Neuronal stem cell (in vitro differentiated cells): ENCODE measurements around the gene RHOBTB3.

Source experiments
- DNase-seq: peaks from one replicate; pipeline ENCODE4 v3.0.0-alpha.2; 2013; ENCODE audit warnings: low spot score
- H2AFZ ChIP-seq: one replicate; pipeline ENCODE4 v1.6.1; 2013; ENCODE audit warnings: mild to moderate bottlenecking, low read length, inconsistent platforms
- H2AK5ac ChIP-seq: 2 replicates; pipeline ENCODE4 v1.6.1; 2013; ENCODE audit warnings: low read depth, mild to moderate bottlenecking, inconsistent platforms, low read length, moderate library complexity, mixed read lengths
- H2BK120ac ChIP-seq: 2 replicates; pipeline ENCODE4 v1.6.1; 2013; ENCODE audit warnings: low read depth, mild to moderate bottlenecking, inconsistent platforms, low read length, moderate library complexity, mixed read lengths
- H2BK12ac ChIP-seq: one replicate; pipeline ENCODE4 v1.6.1; 2013; ENCODE audit warnings: low read length, inconsistent platforms
- H2BK15ac ChIP-seq: 2 replicates; pipeline ENCODE4 v1.6.1; 2013; ENCODE audit warnings: mild to moderate bottlenecking, low read length, inconsistent platforms, mixed read lengths
- H2BK5ac ChIP-seq: one replicate; pipeline ENCODE4 v1.6.1; 2013; ENCODE audit warnings: inconsistent platforms, mild to moderate bottlenecking, low read length, moderate library complexity
- H3K14ac ChIP-seq: one replicate; pipeline ENCODE4 v1.6.1; 2013; ENCODE audit warnings: low read length, inconsistent platforms
- H3K18ac ChIP-seq: 2 replicates; pipeline ENCODE4 v1.6.1; 2013; ENCODE audit warnings: low read length, inconsistent platforms
- H3K23ac ChIP-seq: 2 replicates; pipeline ENCODE4 v1.6.1; 2013; ENCODE audit warnings: low read depth, mild to moderate bottlenecking, mixed read lengths, low read length, inconsistent platforms; ENCODE audit not compliant: poor library complexity
- H3K27ac ChIP-seq: replicated peaks from 3 replicates; pipeline ENCODE4 v1.5.1; 2013; ENCODE audit warnings: low read length, inconsistent platforms
- H3K27me3 ChIP-seq, 3 experiments: 2 replicates each; pipeline ENCODE4 v1.6.1; 2013; ENCODE audit warnings: low read length in 3 of 3, mild to moderate bottlenecking in 2 of 3, inconsistent platforms in 1 of 3, low read depth in 1 of 3, mixed read lengths in 1 of 3, moderate library complexity in 1 of 3; ENCODE audit not compliant: control insufficient read depth in 3 of 3, insufficient read depth in 3 of 3
- H3K36me3 ChIP-seq, 2 donors: replicated peaks in 1 of 2; 2 replicates each; pipeline ENCODE4 v1.6.1; 2013; ENCODE audit warnings: low read length in 2 of 2; ENCODE audit not compliant: control insufficient read depth in 2 of 2, insufficient read depth in 2 of 2
- H3K4ac ChIP-seq: 2 replicates; pipeline ENCODE4 v1.6.1; 2013; ENCODE audit warnings: inconsistent platforms, mild to moderate bottlenecking, low read length, moderate library complexity
- H3K4me1 ChIP-seq, 2 donors: 1 replicate in 1 of 2; 2 replicates in 1 of 2; pipeline ENCODE4 v1.6.1; 2013; ENCODE audit warnings: low read length in 2 of 2, low read depth in 1 of 2; ENCODE audit not compliant: control insufficient read depth in 2 of 2, insufficient read depth in 1 of 2
- H3K4me2 ChIP-seq: one replicate; pipeline ENCODE4 v1.6.1; 2013; ENCODE audit warnings: mild to moderate bottlenecking, low read length, inconsistent platforms; ENCODE audit not compliant: insufficient read depth, poor library complexity, severe bottlenecking
- H3K4me3 ChIP-seq, 2 donors: 2 replicates each; pipeline ENCODE4 v1.5.1; 2013; ENCODE audit warnings: low read length in 2 of 2, mild to moderate bottlenecking in 2 of 2, inconsistent platforms in 1 of 2, moderate library complexity in 1 of 2
- H3K79me1 ChIP-seq: one replicate; pipeline ENCODE4 v1.6.1; 2013; ENCODE audit warnings: low read depth, mild to moderate bottlenecking, inconsistent platforms, low read length, moderate library complexity
- H3K9ac ChIP-seq: one replicate; pipeline ENCODE4 v1.6.1; 2013; ENCODE audit warnings: mild to moderate bottlenecking, low read depth, low read length, inconsistent platforms; ENCODE audit not compliant: poor library complexity
- H3K9me3 ChIP-seq, 2 donors: replicated peaks in 1 of 2; 2 replicates each; pipeline versions ENCODE3 to v1.6.1; 2013; ENCODE audit warnings: low read length in 2 of 2, mild to moderate bottlenecking in 2 of 2, inconsistent platforms in 1 of 2, low read depth in 1 of 2, mixed read lengths in 1 of 2, moderate library complexity in 1 of 2; ENCODE audit not compliant: control insufficient read depth in 2 of 2, insufficient read depth in 1 of 2
- H4K8ac ChIP-seq: one replicate; pipeline ENCODE4 v1.6.1; 2013; ENCODE audit warnings: low read depth, mild to moderate bottlenecking, inconsistent platforms, low read length, moderate library complexity
- H4K91ac ChIP-seq: one replicate; pipeline ENCODE4 v1.6.1; 2013; ENCODE audit warnings: low read length, low read depth, mild to moderate bottlenecking, inconsistent platforms; ENCODE audit not compliant: poor library complexity
- WGBS, 2 donors: extraction: QIAGEN DNeasy Blood & Tissue Kit; methylation state at CpG; one replicate each; pipeline ENCODE4 v1.1.7; 2013; ENCODE audit warnings: missing lambda C conversion rate in 2 of 2, mixed read lengths in 1 of 2; ENCODE audit not compliant: insufficient read length in 2 of 2, insufficient replicate concordance in 1 of 2; ENCODE audit errors: extremely low coverage in 2 of 2; 5-methylcytosine and 5-hydroxymethylcytosine counted together

The RHOBTB3 gene

GRCh38 chr5:95838556-95838955, 107.4 kb downstream of the RHOBTB3 start:
- no peak overlapping the region for H3K23ac ChIP-seq
- H2BK120ac ChIP-seq = no peak overlapping the region
- H3K14ac ChIP-seq = no peak overlapping the region
- no peak overlapping the region for H3K4ac ChIP-seq
- H3K27ac ChIP-seq = no peak overlapping the region
- WGBS, 2 donors = no CpG with 5 or more reads among the region's 1 CpG
- no peaks in the 10 kb centered on the region for H3K36me3 ChIP-seq
- peak overlapping the region; percentile 61 for H2BK15ac ChIP-seq
- no peaks in the 10 kb centered on the region for H3K4me1 ChIP-seq
- H3K9me3 ChIP-seq = no peaks in the 10 kb centered on the region
- no peak overlapping the region for H2AFZ ChIP-seq
- peaks cover 0 to 6% (median 0%) of the 10 kb centered on the region in 3 experiments for H3K27me3 ChIP-seq
- DNase-seq = no peak
- no peak overlapping the region for H4K8ac ChIP-seq
- no peak overlapping the region for H4K91ac ChIP-seq
- H2BK12ac ChIP-seq = no peak overlapping the region
- peak overlapping the region; percentile 5 for H3K18ac ChIP-seq
- H2BK5ac ChIP-seq = no peak overlapping the region
- no peak overlapping the region for H3K4me2 ChIP-seq
- no peak overlapping the region for H3K9ac ChIP-seq
- no peak overlapping the region for H3K4me3 ChIP-seq
- no peak overlapping the region for H2AK5ac ChIP-seq
- H3K79me1 ChIP-seq = no peaks in the 10 kb centered on the region

- DNase-seq = no peak
- Histone ChIP-seq H2BK12ac (no peak overlapping the region), H3K4me1 (no peaks in the 10 kb centered on the region), H3K79me1 (no peaks in the 10 kb centered on the region), H2BK5ac (no peak overlapping the region), H3K14ac (no peak overlapping the region), H3K23ac (no peak overlapping the region), H2AFZ (no peak overlapping the region), H2BK120ac (no peak overlapping the region), H2BK15ac (no peak overlapping the region), H3K18ac (no peak overlapping the region), H3K27ac (no peak overlapping the region), H3K4me2 (no peak overlapping the region), H3K9ac (no peak overlapping the region), H3K4me3 (no peak overlapping the region), H3K27me3 (peaks cover 0 to 6% (median 0%) of the 10 kb centered on the region in 3 experiments), H3K4ac (no peak overlapping the region), H2AK5ac (no peak overlapping the region), H4K8ac (no peak overlapping the region), H4K91ac (no peak overlapping the region), H3K9me3 (no peaks in the 10 kb centered on the region), H3K36me3 (no peaks in the 10 kb centered on the region)
- no CpG with 5 or more reads among the region's 2 CpGs for WGBS, 2 donors
These were observed 108.5 kb downstream of the RHOBTB3 start for GRCh38 chr5:95839658-95840057.

- no peak overlapping the region for H3K4me2 ChIP-seq
- H3K9me3 ChIP-seq = no peaks in the 10 kb centered on the region
- no peaks in the 10 kb centered on the region for H3K79me1 ChIP-seq
- no peak overlapping the region for H2BK5ac ChIP-seq
- H3K27ac ChIP-seq = no peak overlapping the region
- WGBS, 2 donors = no CpG with 5 or more reads among the region's 1 CpG
- H3K4ac ChIP-seq = no peak overlapping the region
- no peak for DNase-seq
- no peak overlapping the region for H3K9ac ChIP-seq
- no peak overlapping the region for H2BK12ac ChIP-seq
- H2AK5ac ChIP-seq = no peak overlapping the region
- no peak overlapping the region for H4K91ac ChIP-seq
- no peak overlapping the region for H3K14ac ChIP-seq
- no peak overlapping the region for H2BK15ac ChIP-seq
- H3K27me3 ChIP-seq = peaks cover 0 to 3% (median 0%) of the 10 kb centered on the region in 3 experiments
- no peak overlapping the region for H3K23ac ChIP-seq
- H2BK120ac ChIP-seq = no peak overlapping the region
- H4K8ac ChIP-seq = no peak overlapping the region
- no peaks in the 10 kb centered on the region for H3K36me3 ChIP-seq
- no peak overlapping the region for H3K18ac ChIP-seq
- H3K4me3 ChIP-seq = no peak overlapping the region
- no peaks in the 10 kb centered on the region for H3K4me1 ChIP-seq
- H2AFZ ChIP-seq = no peak overlapping the region
These were observed 110.0 kb downstream of the RHOBTB3 start for GRCh38 chr5:95840956-95841705.

- Histone ChIP-seq H2AFZ (no peak overlapping the region), H3K27ac (no peak overlapping the region), H2BK15ac (no peak overlapping the region), H3K27me3 (peaks cover 0 to 3% (median 0%) of the 10 kb centered on the region in 3 experiments), H3K9ac (no peak overlapping the region), H3K79me1 (no peaks in the 10 kb centered on the region), H3K9me3 (no peaks in the 10 kb centered on the region), H3K4me1 (no peaks in the 10 kb centered on the region), H2AK5ac (no peak overlapping the region), H3K18ac (no peak overlapping the region), H3K14ac (no peak overlapping the region), H3K4me2 (no peak overlapping the region), H4K91ac (no peak overlapping the region), H3K4ac (no peak overlapping the region), H4K8ac (no peak overlapping the region), H3K36me3 (no peaks in the 10 kb centered on the region), H2BK120ac (no peak overlapping the region), H2BK12ac (no peak overlapping the region), H2BK5ac (no peak overlapping the region), H3K4me3 (no peak overlapping the region), H3K23ac (no peak overlapping the region)
- WGBS, 2 donors = no CpG with 5 or more reads among the region's 8 CpGs
- DNase-seq = no peak
These were observed 111.0 kb downstream of the RHOBTB3 start for GRCh38 chr5:95841914-95842812.
